OCI-M1 (cell line): ENCODE measurements around the gene DELE1.

Source experiments
- DNase-seq: peaks from one replicate; lab custom pipeline; 2025; lab: John Stamatoyannopoulos, UW

Gene DELE1

GRCh38 chr5:141923448-141924313 is at the start of gene DELE1:
Gene DELE1, plus strand, starts transcription at chr5:141923871. Its CDS starts 71 bp downstream, at chr5:141923942.
- peak; percentile 96 for DNase-seq

GRCh38 chr5:141873933-141874261 is 49.8 kb upstream of the DELE1 start:
- DNase-seq = no peak

GRCh38 chr5:141874262-141874964 is 49.3 kb upstream of the DELE1 start:
- no peak for DNase-seq

- DNase-seq = no peak
Observed at GRCh38 chr5:141875022-141875740, 48.5 kb upstream of the DELE1 start.

GRCh38 chr5:141875795-141876627 is 47.7 kb upstream of the DELE1 start:
- no peak for DNase-seq

GRCh38 chr5:141876628-141877355 is 46.9 kb upstream of the DELE1 start:
- DNase-seq = no peak

- DNase-seq = no peak
Observed at GRCh38 chr5:141877356-141878185, 46.1 kb upstream of the DELE1 start.

GRCh38 chr5:141878186-141878710 is 45.4 kb upstream of the DELE1 start, which contains the start of gene PCDH1:
Gene PCDH1, minus strand, starts transcription at chr5:141878410. Its CDS starts 148 bp downstream, at chr5:141878262.
- DNase-seq = no peak

- peak; percentile 94 for DNase-seq
Observed at GRCh38 chr5:141878711-141879425, 44.8 kb upstream of the DELE1 start.

- DNase-seq = no peak
Observed at GRCh38 chr5:141879426-141879759, 44.3 kb upstream of the DELE1 start.

GRCh38 chr5:141879941-141880738 is 43.5 kb upstream of the DELE1 start:
- no peak for DNase-seq

- DNase-seq = no peak
Observed at GRCh38 chr5:141880961-141881801, 42.5 kb upstream of the DELE1 start.

- peak; percentile 50 for DNase-seq
Observed at GRCh38 chr5:141881886-141882285, 41.8 kb upstream of the DELE1 start.

GRCh38 chr5:141882594-141883183 is 41.0 kb upstream of the DELE1 start:
- peak; percentile 19 for DNase-seq

- DNase-seq = no peak
Observed at GRCh38 chr5:141883184-141883891, 40.3 kb upstream of the DELE1 start.

GRCh38 chr5:141883892-141884318 is 39.8 kb upstream of the DELE1 start:
- no peak for DNase-seq
